ENCODE data around the gene FOXP1.

The FOXP1 gene

GRCh38 chr3:71089271-71089847 is 494.2 kb downstream of the FOXP1 start:
- no peak for TF ChIP-seq CTCF (IDR thresholded peaks at IDR 0.05; ENCODE audit: insufficient read depth, low read length, poor library complexity, severe bottlenecking)
- TF ChIP-seq EZH2phosphoT487 (conservative IDR thresholded peaks at IDR 0.05; ENCODE audit: low read length) = no peak
- Histone ChIP-seq H3K9me3 (ENCODE audit: insufficient read depth, low read length) (no peaks in the 10 kb centered on the region), H3K4me2 (ENCODE audit: low read depth, low read length, poor library complexity, severe bottlenecking) (no peak overlapping the region), H3K36me3 (ENCODE audit: low read length) (no peaks in the 10 kb centered on the region), H2AFZ (ENCODE audit: low read depth, low read length, severe bottlenecking) (no peak overlapping the region), H3F3A (ENCODE audit: insufficient read depth) (0 out of 2 replicates have a peak, but pooled peaks cover 8% of the 10 kb centered on the region), H3K27ac (ENCODE audit: low read depth, low read length) (no peak overlapping the region), H3K4me3 (ENCODE audit: insufficient read depth, low read length, poor library complexity, severe bottlenecking) (no peak overlapping the region), H3K79me2 (ENCODE audit: insufficient read depth, low read length) (no peaks in the 10 kb centered on the region), H3K9me2 (replicated peaks; ENCODE audit: insufficient read depth, low read length) (no peaks in the 10 kb centered on the region), H3K9ac (ENCODE audit: low read length) (no peak overlapping the region), H3K27me3 (ENCODE audit: low read length) (no peaks in the 10 kb centered on the region), H4K20me1 (ENCODE audit: low read depth, low read length) (peaks cover 16% of the 10 kb centered on the region)

- 0 out of 2 replicates have a peak, but pooled peaks cover 8% of the 10 kb centered on the region for H3F3A ChIP-seq (ENCODE audit: insufficient read depth)
- H3K9ac ChIP-seq (ENCODE audit: low read length) = no peak overlapping the region
- H3K4me3 ChIP-seq (ENCODE audit: insufficient read depth, low read length, poor library complexity, severe bottlenecking) = no peak overlapping the region
- H3K4me2 ChIP-seq (ENCODE audit: low read depth, low read length, poor library complexity, severe bottlenecking) = no peak overlapping the region
- TF ChIP-seq CTCF (IDR thresholded peaks at IDR 0.05; ENCODE audit: insufficient read depth, low read length, poor library complexity, severe bottlenecking) (no peak), EZH2phosphoT487 (conservative IDR thresholded peaks at IDR 0.05; ENCODE audit: low read length) (no peak)
- no peaks in the 10 kb centered on the region for H3K36me3 ChIP-seq (ENCODE audit: low read length)
- peaks cover 16% of the 10 kb centered on the region for H4K20me1 ChIP-seq (ENCODE audit: low read depth, low read length)
- no peaks in the 10 kb centered on the region for H3K9me2 ChIP-seq (replicated peaks; ENCODE audit: insufficient read depth, low read length)
- no peak overlapping the region for H2AFZ ChIP-seq (ENCODE audit: low read depth, low read length, severe bottlenecking)
- H3K79me2 ChIP-seq (ENCODE audit: insufficient read depth, low read length) = no peaks in the 10 kb centered on the region
- H3K27ac ChIP-seq (ENCODE audit: low read depth, low read length) = no peak overlapping the region
- no peaks in the 10 kb centered on the region for H3K27me3 ChIP-seq (ENCODE audit: low read length)
- H3K9me3 ChIP-seq (ENCODE audit: insufficient read depth, low read length) = no peaks in the 10 kb centered on the region
Observed at GRCh38 chr3:71088742-71089141, 494.8 kb downstream of the FOXP1 start.

- Histone ChIP-seq H3K27me3 (ENCODE audit: low read length) (no peaks in the 10 kb centered on the region), H3F3A (ENCODE audit: insufficient read depth) (0 out of 2 replicates have a peak, but pooled peaks cover 8% of the 10 kb centered on the region), H3K36me3 (ENCODE audit: low read length) (no peaks in the 10 kb centered on the region), H3K9me3 (ENCODE audit: insufficient read depth, low read length) (no peaks in the 10 kb centered on the region), H4K20me1 (ENCODE audit: low read depth, low read length) (peaks cover 16% of the 10 kb centered on the region), H3K4me3 (ENCODE audit: insufficient read depth, low read length, poor library complexity, severe bottlenecking) (no peak overlapping the region), H3K4me2 (ENCODE audit: low read depth, low read length, poor library complexity, severe bottlenecking) (no peak overlapping the region), H3K9me2 (replicated peaks; ENCODE audit: insufficient read depth, low read length) (no peaks in the 10 kb centered on the region), H2AFZ (ENCODE audit: low read depth, low read length, severe bottlenecking) (no peak overlapping the region), H3K9ac (ENCODE audit: low read length) (no peak overlapping the region), H3K27ac (ENCODE audit: low read depth, low read length) (no peak overlapping the region), H3K79me2 (ENCODE audit: insufficient read depth, low read length) (no peaks in the 10 kb centered on the region)
- TF ChIP-seq EZH2phosphoT487 (conservative IDR thresholded peaks at IDR 0.05; ENCODE audit: low read length) (no peak), CTCF (IDR thresholded peaks at IDR 0.05; ENCODE audit: insufficient read depth, low read length, poor library complexity, severe bottlenecking) (no peak)
Observed at GRCh38 chr3:71088019-71088708, 495.4 kb downstream of the FOXP1 start.

Data from SU-DHL-6 (cell line).